ENCODE results near the gene CYB5B. TPM values are rescaled to one million over a fixed set of nuclear protein-coding genes. Genes with fewer than 3 reads are reported as not detected.
A peak's percentile ranks its signal among the peaks of the same experiment; 100 is the strongest.

The CYB5B gene
- total RNA-seq, 1 experiment from 2014 or later = 112 TPM

- intact Hi-C loops (cut with micrococcal nuclease) = no loop called here
- BruUV-seq (replicated peaks) = no TSS peak
- Mint-ChIP-seq H3K4me3 (ENCODE audit: unreplicated experiment) (no peak overlapping the region), H3K27ac (ENCODE audit: low read depth, unreplicated experiment) (no peak overlapping the region), H3K4me1 (ENCODE audit: insufficient read depth, unreplicated experiment) (peaks cover 5% of the 10 kb centered on the region), H3K9me3 (ENCODE audit: unreplicated experiment) (no peaks in the 10 kb centered on the region), H3K27me3 (ENCODE audit: insufficient read depth, unreplicated experiment) (no peaks in the 10 kb centered on the region), H3K36me3 (ENCODE audit: insufficient read depth, unreplicated experiment) (no peaks in the 10 kb centered on the region)
- no peak for TF ChIP-seq CTCF (IDR thresholded peaks at IDR 0.05; ENCODE audit: unreplicated experiment)
- CTCF ChIA-PET = no interaction called here
- POLR2A ChIA-PET = interaction anchor here (0.7 to 1.1 kb wide), 3 partner anchors 13 to 540 kb away, joined by 3 to 4 read pairs (median 3); no protein-coding TSS in a partner anchor
- DNase-seq (ENCODE audit: unreplicated experiment) = peak; percentile 36
Observed at GRCh38 chr16:69417520-69418199, 6.8 kb upstream of the CYB5B start.

GRCh38 chr16:69419956-69420355, 4.5 kb upstream of the CYB5B start:
- no TSS peak for BruUV-seq (replicated peaks)
- Mint-ChIP-seq H3K27me3 (ENCODE audit: insufficient read depth, unreplicated experiment) (no peaks in the 10 kb centered on the region), H3K36me3 (ENCODE audit: insufficient read depth, unreplicated experiment) (no peaks in the 10 kb centered on the region)

GRCh38 chr16:69423189-69423588, 1.2 kb upstream of the CYB5B start:
- TF ChIP-seq CTCF (IDR thresholded peaks at IDR 0.05; ENCODE audit: unreplicated experiment) = no peak
- H3K27ac Mint-ChIP-seq (ENCODE audit: low read depth, unreplicated experiment) = no peak overlapping the region
- H3K9me3 Mint-ChIP-seq (ENCODE audit: unreplicated experiment) = no peaks in the 10 kb centered on the region
- POLR2A ChIA-PET = no interaction called here
- no peak for DNase-seq (ENCODE audit: unreplicated experiment)
- intact Hi-C loops (cut with micrococcal nuclease) = no loop called here
- CTCF ChIA-PET = no interaction called here
- H3K4me3 Mint-ChIP-seq (ENCODE audit: unreplicated experiment) = peak overlapping the region; percentile 65
- H3K27me3 Mint-ChIP-seq (ENCODE audit: insufficient read depth, unreplicated experiment) = no peaks in the 10 kb centered on the region
- no TSS peak for BruUV-seq (replicated peaks)
- H3K36me3 Mint-ChIP-seq (ENCODE audit: insufficient read depth, unreplicated experiment) = peaks cover 17% of the 10 kb centered on the region
- no peaks in the 10 kb centered on the region for H3K4me1 Mint-ChIP-seq (ENCODE audit: insufficient read depth, unreplicated experiment)

More at GRCh38 chr16:69419956-69420355, 4.5 kb upstream of the CYB5B start:
- no peak for DNase-seq (ENCODE audit: unreplicated experiment)
- Mint-ChIP-seq H3K9me3 (ENCODE audit: unreplicated experiment) (no peaks in the 10 kb centered on the region), H3K4me1 (ENCODE audit: insufficient read depth, unreplicated experiment) (peaks cover 5% of the 10 kb centered on the region), H3K4me3 (ENCODE audit: unreplicated experiment) (no peak overlapping the region), H3K27ac (ENCODE audit: low read depth, unreplicated experiment) (no peak overlapping the region)
- POLR2A ChIA-PET = no interaction called here
- intact Hi-C loops (cut with micrococcal nuclease) = no loop called here
- no peak for TF ChIP-seq CTCF (IDR thresholded peaks at IDR 0.05; ENCODE audit: unreplicated experiment)
- CTCF ChIA-PET = interaction anchor here (0.6 kb wide), 1 partner anchor 289 kb away, joined by 3 read pairs; no protein-coding TSS in a partner anchor

- peaks cover 37% of the 10 kb centered on the region for H3K36me3 Mint-ChIP-seq (ENCODE audit: insufficient read depth, unreplicated experiment)
- H3K4me1 Mint-ChIP-seq (ENCODE audit: insufficient read depth, unreplicated experiment) = no peaks in the 10 kb centered on the region
- peak overlapping the region; percentile 87 for H3K4me3 Mint-ChIP-seq (ENCODE audit: unreplicated experiment)
- no peak for DNase-seq (ENCODE audit: unreplicated experiment)
- H3K27ac Mint-ChIP-seq (ENCODE audit: low read depth, unreplicated experiment) = peak overlapping the region; percentile 91
- H3K9me3 Mint-ChIP-seq (ENCODE audit: unreplicated experiment) = peaks cover 13% of the 10 kb centered on the region
- ChIA-PET POLR2A (interaction anchor here (0.6 to 2.1 kb wide), 27 partner anchors 8 to 301 kb away, joined by 3 to 27 read pairs (median 4); partner anchors contain the start of genes COG8, NFAT5, NIP7 and NQO1), CTCF (interaction anchor here (0.6 to 1.3 kb wide), 5 partner anchors 10 to 1395 kb away, joined by 3 to 8 read pairs (median 4); no protein-coding TSS in a partner anchor)
- TSS peak; percentile 61 for BruUV-seq (replicated peaks)
- TF ChIP-seq CTCF (IDR thresholded peaks at IDR 0.05; ENCODE audit: unreplicated experiment) = no peak
- no peaks in the 10 kb centered on the region for H3K27me3 Mint-ChIP-seq (ENCODE audit: insufficient read depth, unreplicated experiment)
- intact Hi-C loops (cut with micrococcal nuclease) = loop anchor here (1.0 kb wide), 1 partner anchor 29 kb away; no protein-coding TSS in a partner anchor
Observed at GRCh38 chr16:69424935-69425784, 741 bp downstream of the CYB5B start.

All from MCF 10A (cell line).